NCI-H82 (cell line): ENCODE results near the gene ESYT2.

Experiments
- DNase-seq: peaks from one replicate; lab custom pipeline; 2025; lab: John Stamatoyannopoulos, UW

ESYT2 gene

DNA sequence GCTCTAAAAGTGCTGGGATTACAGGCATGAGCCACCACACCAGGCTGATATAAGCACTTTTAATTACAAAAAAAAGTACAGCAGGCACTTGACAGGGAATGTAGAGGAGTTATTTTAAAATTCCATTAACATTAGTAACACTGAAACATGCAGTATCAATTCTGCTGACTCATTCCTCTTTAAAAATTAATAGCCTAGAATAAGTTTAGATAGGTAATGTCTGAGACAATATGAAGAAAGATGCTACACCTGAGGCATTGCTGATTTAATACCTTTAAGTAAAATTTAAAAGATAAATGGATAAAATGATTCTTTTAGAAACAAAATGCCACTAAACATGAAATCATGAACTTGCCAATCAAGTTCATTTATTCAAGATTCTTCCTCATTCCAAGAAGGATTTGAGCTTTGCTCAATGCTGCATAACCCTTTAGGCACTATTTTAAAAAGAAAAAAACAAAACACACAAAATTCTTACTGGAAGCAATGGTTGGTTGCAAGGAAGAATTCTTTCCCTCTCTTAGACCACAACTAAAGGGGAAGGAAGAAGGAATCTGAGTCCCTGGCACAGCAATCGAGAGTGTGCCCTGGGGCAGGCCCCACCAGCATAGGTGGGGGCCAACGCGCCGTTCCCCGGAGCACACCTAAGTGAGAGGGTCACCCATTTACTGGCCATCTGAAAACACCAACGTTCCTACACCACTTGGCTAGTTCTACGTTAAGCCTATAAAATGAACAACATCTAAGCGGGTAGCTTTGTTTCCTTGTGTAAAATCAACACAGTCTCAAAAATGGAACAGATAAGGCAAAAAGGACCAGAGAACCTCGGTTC, 26.6 kb downstream of the ESYT2 start:
- DNase-seq: no peak

DNA sequence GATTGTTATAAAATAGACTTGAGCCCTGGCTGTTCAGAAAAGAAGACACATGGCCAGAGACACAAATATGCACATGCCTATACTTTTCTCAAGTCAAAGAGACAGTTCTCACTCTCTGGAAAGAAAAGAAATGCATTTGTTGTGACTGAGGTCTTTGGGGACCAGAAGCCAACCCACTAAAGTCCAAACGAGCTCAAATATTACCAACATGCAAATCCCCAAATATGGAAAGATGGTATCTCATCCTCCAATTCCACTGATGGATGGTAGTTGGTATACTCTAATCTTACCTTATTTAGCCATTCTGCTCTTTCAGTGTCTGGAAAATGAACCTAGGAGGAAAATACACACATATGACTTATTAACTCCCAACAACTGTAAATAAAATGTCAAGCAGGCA, 30.6 kb downstream of the ESYT2 start:
- DNase-seq: no peak

DNA sequence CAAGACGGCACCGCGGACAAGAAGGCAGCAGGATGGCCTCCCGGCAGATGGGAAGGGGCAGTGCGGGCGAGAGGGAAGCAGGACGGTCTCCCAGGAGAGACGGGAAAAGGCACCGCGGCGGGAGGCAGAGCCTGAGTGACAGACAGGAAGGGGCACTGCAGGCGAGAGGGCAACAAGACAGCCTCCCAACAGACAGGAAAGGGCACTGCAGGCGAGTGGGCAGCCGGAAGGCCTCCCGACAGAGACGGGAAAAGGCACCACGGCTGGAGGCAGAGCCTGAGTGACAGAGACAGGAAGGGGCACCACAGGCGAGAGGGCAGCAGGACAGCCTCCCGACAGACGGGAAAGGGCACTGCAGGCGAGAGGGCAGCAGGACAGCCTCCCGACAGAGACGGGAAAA, 32.6 kb downstream of the ESYT2 start:
- no peak for DNase-seq

DNA sequence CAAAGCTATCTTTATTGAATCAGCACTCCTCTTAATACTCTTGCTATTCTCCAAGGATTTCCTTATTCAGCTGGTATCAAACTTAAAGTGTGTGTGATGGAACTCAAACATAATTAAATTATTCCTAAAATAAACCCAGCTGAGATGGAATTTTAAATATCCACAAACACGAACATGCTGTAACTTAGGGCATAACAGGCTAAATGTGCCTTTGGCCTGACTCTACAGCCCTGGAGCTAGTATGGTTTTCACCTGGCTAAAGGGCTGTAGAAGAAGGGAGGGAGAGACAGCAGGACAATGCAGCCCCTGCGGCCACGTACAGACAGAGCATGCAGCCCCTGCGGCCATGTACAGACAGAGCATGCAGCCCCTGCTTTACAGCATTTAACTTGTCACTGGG, 34.0 kb downstream of the ESYT2 start:
- no peak for DNase-seq

DNA sequence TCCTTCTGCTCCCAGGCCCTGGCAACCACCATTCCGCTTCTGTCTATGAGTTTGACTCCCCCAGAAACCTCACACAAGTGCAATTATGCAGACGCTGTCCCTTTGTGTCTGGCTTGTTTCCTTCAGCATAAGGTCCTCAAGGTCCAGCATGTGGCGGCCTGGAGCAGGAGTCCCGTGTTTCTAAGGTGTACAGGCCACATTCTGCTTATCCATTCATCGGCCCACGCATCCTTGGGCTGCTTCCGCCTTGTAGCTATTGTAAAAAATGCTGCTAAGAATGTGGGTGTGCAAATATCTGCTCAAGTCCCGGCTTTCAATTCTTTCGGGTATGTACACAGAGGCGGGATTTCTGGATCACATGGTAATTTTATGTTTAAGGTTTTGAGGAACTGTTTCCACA, 38.2 kb downstream of the ESYT2 start:
- no peak for DNase-seq

DNA sequence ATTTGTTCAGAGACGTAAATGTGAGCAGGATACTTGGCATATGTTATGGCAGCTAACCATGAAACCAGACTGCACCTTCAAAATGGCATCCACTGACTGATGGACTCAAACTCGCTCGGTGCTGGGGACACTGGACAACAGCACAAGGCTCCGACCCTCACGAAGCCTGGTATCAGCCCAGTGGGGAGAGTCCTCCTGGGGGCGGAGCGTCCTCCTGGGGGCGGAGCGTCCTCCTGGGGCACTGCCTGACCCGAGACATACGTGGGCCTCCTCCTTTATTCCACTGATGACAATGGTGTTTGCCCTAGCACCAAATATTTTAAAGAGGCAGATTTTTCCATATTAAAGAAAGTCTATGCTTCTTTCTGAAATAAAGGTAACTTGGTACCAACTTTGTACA, 39.5 kb downstream of the ESYT2 start:
- no peak for DNase-seq

DNA sequence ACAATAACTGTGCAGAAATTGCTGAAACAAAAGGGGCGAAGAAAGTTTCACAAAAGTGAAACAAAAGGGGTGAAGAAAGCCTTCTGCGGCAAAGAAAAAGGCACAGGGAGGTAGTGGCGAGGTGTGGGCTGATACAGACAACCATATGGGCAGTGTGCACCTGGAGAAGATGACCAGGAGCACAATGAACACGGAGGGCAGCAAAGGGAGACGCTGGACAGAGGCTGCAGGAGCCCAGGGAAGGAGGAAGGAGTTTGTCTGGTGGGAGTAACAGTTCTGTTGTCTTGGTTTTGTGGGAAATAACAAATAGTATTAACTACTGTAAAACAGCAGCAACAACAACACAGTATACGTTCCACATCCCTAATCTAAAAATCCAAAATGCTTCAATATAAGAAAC, 42.4 kb downstream of the ESYT2 start:
- no peak for DNase-seq

DNA sequence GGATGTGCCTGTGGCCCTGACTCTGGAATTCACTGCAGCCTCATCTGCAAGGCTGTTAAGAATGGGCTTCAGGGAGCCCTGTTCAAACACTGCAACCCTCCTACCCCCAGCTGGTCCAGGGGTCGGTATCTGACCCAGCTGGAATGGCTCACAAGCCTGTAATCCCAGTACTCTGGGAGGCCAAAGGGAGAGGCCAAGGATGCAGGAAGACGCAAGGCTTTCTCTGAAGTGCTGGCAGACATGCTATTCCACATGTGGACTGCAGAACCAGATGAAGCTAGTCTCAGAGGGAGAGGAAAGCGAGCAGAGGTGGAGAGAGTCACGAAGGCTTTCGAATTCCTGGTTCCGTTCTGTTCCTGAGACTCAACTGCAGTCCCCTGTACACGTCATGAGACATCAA, 45.0 kb downstream of the ESYT2 start:
- no peak for DNase-seq

DNA sequence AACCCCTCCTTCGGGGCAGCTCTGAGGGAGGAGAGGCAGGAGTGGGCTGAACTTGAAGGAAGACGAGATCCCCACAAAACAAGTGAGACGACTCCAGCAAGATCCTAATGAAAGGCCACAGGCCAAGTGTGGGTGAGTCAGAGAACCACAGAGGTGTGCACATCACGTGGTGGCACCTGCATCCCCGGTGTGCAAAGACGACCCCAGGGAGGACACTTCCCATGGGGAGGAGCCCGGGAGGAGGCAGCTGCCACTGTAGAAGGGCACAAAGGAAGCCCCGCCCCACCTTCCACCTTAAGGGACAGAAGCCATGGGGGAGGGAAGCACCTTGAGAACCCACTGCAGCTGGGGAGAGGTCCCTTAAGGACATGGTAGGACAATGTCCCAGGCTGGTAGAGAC, 45.7 kb downstream of the ESYT2 start:
- DNase-seq: no peak

DNA sequence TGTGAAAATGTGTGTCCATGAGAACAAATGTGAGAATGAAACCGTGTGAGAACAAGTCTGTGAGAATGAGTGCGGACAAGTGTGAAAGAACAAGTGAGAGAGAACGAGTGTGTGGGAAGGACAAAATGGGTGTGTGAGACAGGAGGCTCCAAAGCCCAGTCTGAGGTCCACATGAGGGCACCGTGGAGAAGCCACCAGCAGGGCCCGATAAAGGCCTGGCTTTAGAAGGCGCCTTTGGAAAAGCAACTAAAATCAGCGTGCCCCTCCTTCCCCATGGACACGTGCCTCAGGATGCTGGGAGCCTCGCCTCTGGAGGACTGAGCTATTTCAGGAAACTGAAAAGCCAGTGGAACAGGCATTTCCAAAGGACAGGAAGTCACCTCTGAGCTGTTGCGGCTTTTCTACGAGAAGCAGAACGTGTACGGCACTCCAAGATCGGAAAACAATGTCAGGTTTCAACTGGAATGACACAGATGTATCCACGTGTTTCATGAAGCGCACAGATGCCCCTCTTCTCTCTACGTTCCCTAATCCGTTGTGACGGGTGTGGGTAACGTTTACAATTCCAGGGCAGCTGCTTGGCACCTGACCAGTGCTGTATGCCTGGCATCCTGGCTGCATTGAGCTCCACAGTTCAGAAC, 46.4 kb downstream of the ESYT2 start:
- DNase-seq: peak; percentile 4

DNA sequence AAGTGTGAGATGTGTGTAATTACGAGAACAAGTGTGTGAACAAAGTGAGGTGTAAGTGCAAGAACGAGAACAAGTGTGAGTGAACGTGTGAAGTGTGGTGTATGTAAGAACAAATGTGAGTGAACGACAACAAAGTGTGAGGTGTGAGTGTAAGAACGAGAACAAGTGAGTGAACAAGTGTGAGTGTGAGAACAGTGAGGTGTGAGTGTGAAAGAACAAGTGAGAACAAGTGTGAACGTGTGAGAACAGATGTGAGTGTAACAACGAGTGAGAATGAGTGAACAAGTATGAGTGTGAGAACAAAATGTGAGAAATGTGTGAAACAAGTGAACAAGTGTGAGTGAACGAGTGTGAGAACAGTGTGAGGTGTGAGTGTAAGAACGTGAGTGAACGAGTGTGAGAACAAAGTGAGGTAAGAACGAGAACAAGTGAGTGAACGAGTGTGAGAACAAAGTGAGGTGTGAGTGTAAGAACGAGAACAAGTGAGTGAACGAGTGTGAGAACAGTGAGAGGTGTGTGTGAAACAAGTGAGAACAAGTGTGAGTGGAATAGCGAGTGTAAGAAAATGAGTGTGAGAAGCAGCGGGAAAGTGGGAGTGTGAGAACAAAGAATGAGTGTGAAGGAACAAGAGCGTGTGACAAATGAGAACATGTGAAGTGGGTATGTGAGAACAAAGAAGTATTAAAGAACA, 47.2 kb downstream of the ESYT2 start:
- no peak for DNase-seq

DNA sequence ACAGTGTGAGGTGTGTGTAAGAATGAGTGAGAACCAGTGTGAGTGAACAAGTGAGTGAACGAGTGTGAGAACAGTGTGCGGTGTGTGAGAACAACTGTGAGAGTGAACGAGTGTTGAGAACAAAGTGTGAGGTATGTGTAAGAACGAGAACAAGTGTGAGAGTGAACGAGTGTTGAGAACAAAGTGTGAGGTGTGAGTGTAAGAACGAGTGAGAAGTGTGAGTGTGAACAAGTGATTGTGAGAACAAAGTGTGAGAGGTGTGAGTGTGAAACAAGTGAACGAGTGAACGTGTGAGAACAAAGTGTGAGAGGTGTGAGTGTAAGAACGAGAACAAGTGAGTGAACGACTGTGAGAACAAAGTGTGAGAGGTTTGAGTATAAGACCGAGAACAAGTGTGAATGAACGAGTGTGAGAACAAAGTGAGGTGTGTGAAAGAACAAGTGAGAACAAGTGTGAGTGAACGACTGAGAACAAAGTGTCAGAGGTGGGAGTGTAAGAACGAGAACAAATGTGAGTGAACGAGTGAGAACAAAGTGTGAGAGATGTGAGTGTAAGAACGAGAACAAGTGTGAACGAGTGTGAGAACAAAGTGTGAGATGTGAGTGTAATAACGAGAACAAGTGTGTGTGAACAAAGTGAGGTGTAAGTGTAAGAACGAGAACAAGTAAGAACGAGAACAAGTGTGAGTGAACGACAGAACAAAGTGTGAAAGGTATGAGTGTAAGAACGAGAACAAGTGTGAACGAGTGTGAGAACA, 47.9 kb downstream of the ESYT2 start:
- no peak for DNase-seq

DNA sequence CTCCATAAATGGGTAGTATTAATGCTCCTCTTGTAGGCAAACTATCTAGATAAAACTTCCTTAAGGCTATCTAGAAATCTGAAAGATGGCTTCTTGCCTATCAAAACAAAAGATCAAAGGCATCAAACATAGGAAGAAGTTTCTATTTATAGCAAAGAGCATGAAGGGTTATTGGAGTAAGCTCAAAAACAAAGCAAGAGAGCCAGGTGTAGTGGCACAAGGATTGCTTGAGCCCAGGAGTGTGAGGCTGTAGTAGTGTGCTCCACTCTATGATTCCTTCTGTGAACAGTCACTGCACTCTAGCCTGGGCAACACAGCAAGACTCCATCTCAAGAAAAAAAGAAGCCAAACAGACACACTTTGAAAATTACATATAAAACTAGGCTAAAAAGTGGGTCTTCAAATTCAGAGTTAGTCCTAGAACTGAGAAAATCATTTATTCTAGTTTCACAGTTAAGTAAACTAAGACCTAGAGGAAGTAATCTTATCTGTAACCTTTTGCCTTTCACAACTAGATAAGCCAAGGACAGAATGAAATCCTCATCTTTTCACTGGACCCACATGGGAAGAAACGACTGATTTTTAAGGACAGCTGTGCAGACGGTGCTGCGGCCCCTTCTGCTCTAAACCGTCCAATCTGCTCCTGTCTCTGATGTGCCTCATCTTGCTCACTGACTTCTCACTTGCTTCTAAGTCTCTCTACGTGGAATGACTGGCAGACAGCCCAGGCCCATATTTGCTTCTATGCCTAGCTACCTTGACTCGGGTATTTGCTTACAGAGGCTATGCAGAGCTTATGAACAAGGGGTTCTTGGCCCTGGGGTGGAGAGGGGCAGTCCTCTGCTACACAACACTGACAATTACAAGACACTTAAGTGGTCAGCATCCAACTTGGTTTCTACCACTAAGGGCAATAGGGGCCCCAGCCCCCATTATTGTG, 50.0 kb downstream of the ESYT2 start:
- DNase-seq: no peak

DNA sequence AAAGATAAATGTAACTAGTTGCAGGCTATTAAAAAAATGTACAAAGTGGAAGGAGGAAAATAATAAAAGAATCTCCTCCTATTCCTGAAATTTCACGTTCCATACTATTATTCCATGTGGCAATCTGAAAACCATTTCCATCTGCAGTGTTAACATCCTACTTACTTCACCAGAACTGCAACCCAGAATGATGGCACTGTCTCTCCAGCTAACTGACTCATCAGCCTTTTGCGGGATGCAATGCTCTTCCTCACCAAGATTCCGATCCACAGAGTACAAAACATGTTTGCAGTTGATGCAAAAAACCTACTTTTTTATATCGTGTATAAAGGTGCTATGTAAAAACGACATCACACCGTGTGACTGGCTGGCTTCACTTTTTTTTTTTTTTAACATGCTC, 50.8 kb downstream of the ESYT2 start:
- no peak for DNase-seq

DNA sequence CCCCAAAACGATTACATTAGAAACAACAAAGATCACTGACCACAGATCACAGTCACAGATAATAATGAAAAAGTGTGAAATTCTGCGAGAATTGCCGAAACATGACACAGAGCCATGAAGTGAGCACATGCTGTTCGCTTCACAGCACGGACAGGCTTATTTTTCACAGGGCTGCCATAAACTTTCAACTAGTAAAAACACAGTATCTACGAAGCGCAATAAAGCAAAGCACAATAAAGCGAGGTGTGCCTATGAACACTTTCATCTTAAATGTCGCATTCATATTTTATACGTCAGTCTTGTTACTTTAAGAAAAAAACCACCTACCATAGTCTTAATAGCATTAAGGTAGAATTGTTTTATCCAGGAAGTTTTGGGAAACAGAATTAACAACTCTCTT, 51.5 kb downstream of the ESYT2 start:
- no peak for DNase-seq

DNA sequence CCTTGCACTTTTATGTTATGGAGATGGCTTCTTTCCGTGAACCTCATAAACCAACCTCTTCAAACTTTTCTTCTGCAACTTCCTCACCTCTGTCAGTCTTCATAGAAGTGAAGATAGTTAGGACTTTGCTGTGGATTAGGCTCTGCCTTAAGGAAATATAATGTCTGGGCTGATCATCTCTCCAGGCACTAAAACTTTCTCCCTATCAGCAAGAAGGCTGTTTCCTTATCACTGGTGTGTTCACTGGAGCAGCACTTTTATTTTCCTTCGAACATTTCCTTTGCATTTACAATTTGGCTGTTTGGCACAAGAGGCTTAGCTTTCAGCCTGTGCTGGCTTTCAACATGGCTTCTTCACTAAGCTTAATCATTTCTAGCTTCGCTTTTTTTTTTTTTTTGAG, 52.8 kb downstream of the ESYT2 start:
- no peak for DNase-seq

DNA sequence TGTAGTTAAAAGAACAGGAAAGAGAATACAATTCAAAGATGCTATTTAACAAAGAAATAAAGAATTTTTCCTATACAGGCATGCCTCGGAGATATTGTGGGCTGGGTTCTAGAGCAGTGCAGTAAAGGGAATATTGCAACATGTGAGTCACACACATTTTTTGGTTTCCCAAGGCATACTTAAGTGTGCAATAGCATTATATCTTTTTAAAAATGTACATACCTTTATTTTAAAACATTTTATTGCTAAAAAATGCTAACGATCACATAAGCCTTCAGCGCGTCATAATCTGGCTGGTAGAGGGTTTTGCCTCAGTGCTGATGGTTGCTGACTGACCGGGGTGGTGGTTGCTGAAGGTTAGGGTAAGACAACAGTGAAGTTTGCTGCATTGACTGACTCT, 54.4 kb downstream of the ESYT2 start:
- DNase-seq: no peak

DNA sequence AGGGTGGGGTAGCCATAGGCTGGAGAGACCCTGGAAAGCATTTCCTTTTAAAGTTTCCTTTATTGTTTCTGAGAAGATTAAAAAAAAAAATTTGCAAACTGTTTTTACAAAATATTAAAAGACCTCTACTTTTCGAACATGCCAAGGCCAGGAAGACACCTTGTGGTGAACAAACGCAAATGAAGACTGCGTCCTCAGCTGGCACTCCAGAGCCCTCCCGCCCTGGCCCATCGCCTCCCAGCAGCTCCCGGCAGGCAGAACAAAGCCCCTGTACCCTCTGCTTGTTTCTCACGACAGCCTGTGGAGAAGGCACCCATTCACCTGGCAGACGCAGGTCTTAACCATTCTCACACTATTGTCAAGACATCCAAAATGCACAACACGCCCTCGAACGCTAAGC, 56.4 kb downstream of the ESYT2 start:
- no peak for DNase-seq

DNA sequence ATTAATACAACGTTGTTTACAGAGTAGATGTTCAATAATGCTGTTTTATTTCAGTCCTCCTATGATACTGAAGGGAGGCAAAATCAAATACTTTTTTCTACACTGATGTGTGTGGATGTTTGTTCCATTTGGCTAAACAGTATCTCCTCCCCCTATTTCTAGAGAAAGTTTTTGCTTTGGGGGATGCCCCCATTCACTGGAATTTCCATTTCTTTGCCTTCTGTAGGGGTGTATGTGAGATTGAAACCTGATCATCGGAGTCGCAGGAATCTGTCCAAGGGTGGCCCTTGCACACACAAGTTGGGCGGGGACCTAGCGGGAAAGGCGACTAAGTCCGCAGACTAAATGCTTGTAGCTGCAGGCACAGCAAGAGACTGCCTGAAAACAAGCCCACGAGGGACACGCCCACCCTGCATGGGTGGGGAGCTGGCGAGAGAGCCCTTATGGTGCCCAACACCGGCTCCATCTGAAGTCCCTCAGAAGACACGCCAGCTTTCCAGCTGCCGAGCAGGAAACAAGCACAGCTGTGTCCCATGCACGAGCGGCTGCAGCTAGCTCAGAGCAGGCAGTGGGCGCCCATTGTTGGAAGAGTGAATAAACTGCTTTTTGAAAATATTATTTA, 58.0 kb downstream of the ESYT2 start:
- no peak for DNase-seq

DNA sequence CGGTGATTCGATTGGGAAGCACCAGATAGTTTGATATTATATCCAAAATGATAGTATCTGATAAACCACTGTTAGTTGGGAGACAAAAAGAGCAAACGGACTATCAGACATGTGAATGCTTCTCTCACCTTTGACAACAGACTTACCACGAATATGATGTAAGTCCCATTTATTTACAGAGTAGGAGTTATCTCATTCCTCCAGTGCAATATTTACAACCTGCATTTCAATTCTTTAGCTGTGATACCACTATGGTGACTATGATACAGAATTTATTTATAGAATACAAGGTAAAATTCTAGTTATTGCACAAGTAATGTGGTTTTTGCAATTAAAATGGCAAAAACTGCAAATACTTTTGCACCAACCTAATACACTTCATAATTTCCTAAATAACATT, 61.6 kb downstream of the ESYT2 start:
- DNase-seq: no peak
